GM19324 (cell line): Measurements from ENCODE around the gene MTTP.

Experiments
- ATAC-seq: cut with Tn5 transposase; IDR thresholded peaks from one replicate; pipeline ENCODE4 v1.9.1; 2021; ENCODE audit warnings: mild to moderate bottlenecking, moderate library complexity; ENCODE audit not compliant: unreplicated experiment, low FRiP score

MTTP gene

DNA sequence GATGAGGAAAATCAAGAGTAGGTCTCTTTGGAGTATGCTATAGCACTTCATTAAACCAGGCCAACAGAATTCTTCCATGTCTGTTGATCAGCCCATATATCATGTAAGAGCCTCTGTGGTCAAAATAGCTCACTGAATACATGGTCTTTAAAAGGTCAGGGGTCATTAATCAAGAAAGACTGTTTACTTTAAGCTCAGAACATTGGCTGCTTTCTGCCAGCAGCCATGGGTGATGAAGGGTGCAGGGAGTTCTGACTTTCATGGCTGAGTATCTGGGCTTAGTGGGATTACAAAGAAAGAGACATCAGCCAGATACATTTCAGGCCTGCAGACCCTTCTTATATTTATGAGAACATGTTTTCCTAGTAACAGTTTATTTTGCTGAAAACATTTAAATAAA is 90.1 kb downstream of the MTTP start:
- no peak for ATAC-seq

DNA sequence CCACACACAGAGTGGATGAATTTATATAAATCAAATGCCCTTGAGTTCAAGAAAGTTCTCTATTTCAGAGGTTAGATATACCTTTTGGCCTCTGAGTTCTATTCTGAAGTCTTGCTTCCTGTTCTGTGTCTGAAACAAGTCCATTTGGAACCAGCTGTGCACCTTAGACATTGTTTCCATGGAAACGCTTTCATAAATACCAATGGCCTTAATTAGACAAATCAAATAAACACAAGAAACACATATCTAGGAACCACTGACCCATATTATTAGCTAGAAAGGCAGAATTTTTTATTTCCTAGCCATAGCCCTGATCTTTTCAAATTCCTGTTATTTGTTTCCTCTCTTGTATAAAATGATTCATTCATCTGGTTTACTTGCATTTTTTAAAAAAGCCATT is 91.4 kb downstream of the MTTP start:
- no peak for ATAC-seq

DNA sequence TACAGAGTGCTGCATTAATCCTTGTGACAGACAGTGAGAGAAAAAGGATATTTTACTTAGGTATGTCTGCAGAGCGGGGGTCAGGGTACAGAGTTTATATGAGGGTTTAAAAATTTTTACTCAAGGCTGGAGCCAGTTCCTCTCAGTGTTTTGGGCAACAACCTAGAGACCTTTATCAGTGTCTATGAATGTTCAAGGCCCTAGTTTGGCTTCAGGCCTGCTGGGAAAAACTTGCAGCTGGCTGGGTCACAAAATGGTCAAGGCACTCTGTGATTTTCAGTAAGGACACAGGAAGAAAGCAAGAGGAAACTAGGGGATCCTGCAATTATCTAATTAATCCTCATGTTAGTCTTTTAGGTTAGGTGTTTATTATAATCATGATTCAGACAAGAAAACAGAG is 93.8 kb downstream of the MTTP start:
- ATAC-seq, result no peak

DNA sequence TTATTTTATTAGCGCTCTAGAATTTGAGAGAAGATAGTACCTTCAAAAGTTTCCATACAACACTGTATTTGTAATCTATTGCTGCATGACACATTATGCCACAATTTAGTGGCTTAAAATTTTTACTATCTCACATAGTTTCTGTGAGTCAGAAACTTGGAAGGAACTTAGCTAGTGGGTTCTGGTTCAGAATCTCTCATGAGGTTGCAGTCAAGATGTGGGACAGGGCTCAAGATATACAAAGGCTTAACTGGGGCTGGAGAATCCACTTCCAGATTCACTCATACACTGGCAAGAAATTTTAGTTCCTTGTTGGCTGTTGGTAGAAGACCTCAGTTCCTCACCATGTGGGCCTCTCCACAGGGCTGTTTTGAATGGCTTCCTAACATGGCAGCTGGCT is 94.5 kb downstream of the MTTP start:
- ATAC-seq, result no peak

DNA sequence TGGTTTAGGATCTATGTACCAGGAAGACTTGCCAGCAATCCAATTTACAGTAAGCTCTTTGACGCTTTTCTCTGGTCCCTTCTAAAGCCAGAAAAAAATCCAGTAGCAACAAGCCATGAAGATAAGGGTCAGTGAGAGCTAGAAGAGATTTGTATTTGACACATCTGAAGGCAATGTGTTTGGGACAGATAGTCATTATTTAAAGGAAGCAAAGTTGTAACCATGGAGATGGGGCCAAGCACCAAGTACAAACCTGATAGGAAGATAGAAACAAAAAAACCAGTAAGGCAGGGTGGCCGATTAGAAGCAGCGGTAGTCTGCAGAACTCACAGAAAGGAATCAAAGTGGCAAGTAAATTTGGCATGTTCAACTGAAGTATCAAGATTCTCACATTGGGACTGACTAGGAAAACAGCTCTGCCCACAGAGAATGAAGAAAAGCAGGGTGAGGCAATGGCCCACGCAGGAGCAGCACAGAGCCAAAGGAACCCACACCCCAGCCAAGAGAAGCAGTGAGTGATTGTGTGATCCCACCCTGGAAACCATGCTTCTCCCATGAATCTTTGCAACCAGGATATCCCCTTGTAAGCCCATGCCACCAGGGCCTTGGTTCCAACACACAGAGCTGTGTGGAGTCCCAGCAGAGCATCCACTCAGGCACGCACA is 95.9 kb downstream of the MTTP start:
- ATAC-seq, result no peak
